ENCODE results near the gene NFAM1.

NFAM1 gene

GRCh38 chr22:42439821-42440674, 7.8 kb upstream of the NFAM1 start:
- H3K4me3 ChIP-seq (ENCODE audit: low read depth, low read length) = no peak overlapping the region

- no peak overlapping the region for H3K4me3 ChIP-seq (ENCODE audit: low read depth, low read length)
Measured at GRCh38 chr22:42439021-42439567, 6.9 kb upstream of the NFAM1 start.

- H3K4me3 ChIP-seq (ENCODE audit: low read depth, low read length) = peak overlapping the region; percentile 56
Measured at GRCh38 chr22:42438293-42438650, 6.1 kb upstream of the NFAM1 start.

DNA sequence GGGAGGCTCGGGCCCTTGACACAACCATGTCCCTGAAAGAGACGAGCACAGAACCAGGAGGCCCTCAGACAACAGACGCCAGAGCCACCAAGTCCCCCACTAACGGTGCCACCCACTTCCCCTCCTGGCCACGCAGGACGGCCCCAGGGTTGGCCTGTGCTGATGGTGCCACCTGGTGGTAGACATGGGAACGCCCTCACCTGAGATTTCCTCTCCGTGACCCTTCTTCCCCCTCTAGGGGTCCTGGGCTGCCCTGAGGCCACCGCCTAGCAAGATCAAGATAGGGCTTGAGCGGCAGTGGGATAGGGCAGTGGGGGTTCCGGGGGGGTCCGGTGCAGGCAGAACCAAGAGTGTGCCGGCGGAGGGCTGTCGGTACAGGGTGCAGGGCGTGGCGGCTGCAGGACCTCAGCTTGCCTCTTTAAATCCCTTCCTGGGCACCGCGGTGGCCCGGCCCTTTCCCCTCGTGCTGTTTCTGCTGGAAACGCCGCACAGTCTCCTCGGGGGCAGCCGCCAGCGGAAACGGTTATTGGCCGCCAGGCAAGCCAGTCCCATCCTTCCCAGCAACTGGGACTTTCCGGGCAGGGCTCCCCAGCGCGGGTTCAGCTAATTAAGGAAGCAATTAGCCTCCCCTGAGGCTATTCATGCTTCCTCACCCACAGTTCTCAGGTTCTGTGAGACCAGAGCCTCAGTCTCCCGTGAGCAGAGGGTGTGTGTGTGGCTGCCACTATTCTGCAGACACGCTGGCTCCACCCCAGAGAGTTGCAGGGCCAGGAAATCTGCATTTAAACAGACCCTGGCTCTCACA, 5.5 kb upstream of the NFAM1 start:
- H3K4me3 ChIP-seq (ENCODE audit: low read depth, low read length) = peak overlapping the region; percentile 56

DNA sequence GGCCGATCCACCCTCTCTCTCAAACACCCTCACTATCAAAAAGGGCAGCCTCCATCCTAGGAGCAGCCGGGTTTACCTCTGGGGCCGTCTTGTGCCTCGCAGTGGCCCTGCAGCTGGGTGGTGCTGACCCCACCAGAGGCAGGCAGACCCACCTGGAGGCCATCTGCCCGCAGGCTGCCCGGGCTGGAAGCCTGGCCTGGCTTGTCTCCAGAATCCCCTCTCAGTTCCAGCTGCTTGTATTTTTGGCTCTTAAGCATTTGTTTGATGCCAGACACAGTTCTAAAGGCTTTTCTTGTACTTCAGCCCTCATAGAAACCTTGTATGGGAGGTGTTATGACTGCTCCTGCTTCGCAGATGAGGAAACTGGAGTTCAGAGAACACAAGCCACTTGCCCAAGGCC, 4.2 kb upstream of the NFAM1 start:
- no peak overlapping the region for H3K4me3 ChIP-seq (ENCODE audit: low read depth, low read length)

- no peak overlapping the region for H3K4me3 ChIP-seq (ENCODE audit: low read depth, low read length)
Measured at GRCh38 chr22:42434748-42435425, 2.7 kb upstream of the NFAM1 start.

DNA sequence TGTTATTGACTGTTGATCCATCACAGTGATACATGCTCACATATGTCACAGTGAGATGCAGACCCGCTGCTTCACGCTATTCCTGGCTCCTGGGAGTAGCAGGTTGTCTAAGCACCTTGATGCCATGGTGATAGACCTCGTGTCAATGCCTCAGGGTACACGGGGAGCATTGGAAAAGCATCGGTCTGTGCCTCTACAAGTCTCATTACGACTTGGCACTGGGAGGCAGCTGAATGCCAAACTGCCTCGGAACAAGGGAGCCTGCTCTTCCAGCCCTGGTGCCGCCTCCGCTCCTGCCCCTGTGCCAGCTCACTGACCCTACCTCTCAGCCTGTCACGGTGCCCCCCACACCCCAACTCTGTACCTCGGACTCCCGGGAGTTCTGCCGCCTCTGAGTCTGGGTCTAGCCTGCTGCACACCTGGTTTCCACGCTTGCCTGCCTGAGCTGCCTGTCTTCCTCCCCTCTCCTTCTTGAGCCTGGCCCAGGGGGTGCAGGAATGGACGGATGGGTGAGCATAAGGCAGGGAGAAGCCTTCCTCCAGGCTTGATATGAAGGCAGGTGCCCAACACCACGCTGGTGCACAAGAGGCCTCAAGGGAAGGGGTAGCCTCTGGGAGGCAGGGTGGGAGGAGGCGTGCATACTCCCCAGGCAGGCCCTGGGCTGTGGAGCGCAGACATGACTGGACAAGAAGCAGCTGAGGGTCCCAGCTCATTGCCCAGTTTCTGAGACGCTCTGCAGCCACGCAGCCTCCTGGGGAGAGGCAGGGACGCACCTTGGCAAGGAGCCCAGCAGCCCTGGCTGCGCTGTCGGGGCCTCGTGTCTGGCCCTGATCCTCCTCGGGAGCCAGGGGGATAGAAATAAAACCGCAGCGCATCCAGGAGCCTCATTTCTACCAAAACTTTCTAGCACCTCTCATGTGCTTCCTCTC, 1.8 kb upstream of the NFAM1 start:
- no peak overlapping the region for H3K4me3 ChIP-seq (ENCODE audit: low read depth, low read length)

DNA sequence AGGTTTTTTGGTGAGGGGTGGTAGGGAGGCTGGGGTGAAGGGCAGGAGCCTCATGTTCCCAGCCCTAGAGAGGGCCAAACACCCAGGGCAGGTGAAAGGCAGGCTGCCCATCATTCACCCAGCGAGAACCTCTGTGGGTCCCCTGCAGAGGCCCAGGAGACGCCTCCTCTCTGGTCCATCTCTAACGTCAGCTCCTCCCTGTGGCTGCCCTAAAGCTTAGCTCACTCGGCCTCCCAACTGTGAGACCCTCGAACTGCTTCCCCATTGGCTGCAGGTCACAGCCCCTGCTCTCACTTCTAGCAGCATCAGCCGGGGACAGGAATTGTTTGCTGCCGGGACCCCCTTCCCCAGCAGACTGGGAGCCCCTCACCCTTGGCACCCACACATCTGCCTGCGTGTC, 615 bp upstream of the NFAM1 start:
- no peak overlapping the region for H3K4me3 ChIP-seq (ENCODE audit: low read depth, low read length)

GRCh38 chr22:42431401-42432019, 693 bp downstream of the NFAM1 start:
- H3K4me3 ChIP-seq (ENCODE audit: low read depth, low read length) = no peak overlapping the region

DNA sequence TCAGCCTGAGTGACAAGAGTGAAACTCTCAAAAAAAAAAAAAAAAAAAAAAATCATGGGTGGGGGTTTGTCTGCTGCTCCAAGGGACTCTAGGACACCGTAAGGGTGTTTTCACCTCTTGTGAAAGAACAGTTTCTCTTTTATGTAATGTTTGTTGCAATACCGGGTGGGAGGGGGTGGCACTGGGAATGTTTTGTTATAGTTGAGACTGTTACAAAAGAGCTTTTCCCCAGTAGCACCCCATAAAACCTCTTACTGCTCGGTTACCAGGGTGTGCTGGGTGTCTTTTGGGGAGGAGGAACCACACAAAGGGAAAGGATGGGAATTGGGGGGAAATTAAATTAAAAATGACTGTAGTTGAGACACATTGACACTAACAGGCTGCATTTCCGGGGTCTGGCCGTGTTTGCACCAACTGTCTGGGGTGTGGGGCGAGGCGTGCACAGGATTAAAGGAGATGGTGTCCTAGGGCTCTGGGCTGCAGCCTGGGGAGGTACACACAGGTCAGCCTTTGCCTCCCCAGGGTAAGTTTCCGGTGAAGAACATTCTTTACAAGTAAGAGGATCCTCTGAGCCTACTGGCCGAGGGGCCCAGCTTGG, 1.6 kb downstream of the NFAM1 start:
- H3K4me3 ChIP-seq (ENCODE audit: low read depth, low read length) = no peak overlapping the region

DNA sequence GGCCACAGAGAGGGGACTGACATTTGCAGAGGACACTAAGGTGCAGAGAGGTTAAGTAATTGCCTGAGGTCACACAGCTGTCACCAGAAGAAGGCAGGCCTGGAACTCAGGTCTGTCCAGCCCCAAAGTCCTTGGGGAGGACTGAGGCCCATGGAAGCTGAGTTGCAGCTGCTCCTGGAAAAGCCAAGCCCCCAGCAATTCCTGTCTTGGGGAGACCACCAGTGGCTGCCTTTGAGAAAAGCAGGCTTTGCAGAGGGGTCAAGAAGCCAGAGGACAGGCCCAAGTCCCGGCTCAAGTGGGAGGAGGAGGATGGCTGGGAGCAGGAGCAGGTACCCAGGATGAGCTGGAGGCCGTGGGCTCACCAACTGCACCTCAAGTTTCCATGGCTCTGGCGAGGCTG, 3.4 kb downstream of the NFAM1 start:
- no peak overlapping the region for H3K4me3 ChIP-seq (ENCODE audit: low read depth, low read length)

GRCh38 chr22:42428025-42428424, 4.2 kb downstream of the NFAM1 start:
- H3K4me3 ChIP-seq (ENCODE audit: low read depth, low read length) = no peak overlapping the region

- H3K4me3 ChIP-seq (ENCODE audit: low read depth, low read length) = no peak overlapping the region
Measured at GRCh38 chr22:42427167-42427566, 5.0 kb downstream of the NFAM1 start.

GRCh38 chr22:42425989-42426355, 6.2 kb downstream of the NFAM1 start:
- H3K4me3 ChIP-seq (ENCODE audit: low read depth, low read length) = no peak overlapping the region

- H3K4me3 ChIP-seq (ENCODE audit: low read depth, low read length) = no peak overlapping the region
Measured at GRCh38 chr22:42425337-42425988, 6.7 kb downstream of the NFAM1 start.

- no peak overlapping the region for H3K4me3 ChIP-seq (ENCODE audit: low read depth, low read length)
Measured at GRCh38 chr22:42419243-42419881, 12.8 kb downstream of the NFAM1 start.

DNA sequence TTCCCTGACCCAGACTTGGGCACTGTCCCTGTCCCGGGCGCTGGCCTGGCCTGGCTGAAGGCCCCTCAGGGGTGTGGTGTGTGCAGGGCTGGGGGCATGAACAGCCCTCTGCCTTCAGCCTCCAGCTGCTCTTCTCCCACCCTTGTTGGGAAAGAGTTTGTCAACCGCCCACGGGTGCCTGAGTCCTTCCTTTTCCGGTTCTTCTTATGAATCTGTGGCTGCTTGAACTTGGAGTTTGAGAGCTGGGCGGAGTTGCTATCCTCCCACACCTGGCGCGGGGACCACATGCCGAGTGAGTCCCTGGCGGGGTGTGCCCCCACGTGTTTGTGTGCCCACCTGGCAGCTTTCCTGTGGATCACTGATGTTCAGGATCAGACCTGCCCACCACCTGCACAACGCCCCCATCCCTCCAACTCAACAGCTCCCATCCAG, 13.4 kb downstream of the NFAM1 start:
- no peak overlapping the region for H3K4me3 ChIP-seq (ENCODE audit: low read depth, low read length)

- no peak overlapping the region for H3K4me3 ChIP-seq (ENCODE audit: low read depth, low read length)
Measured at GRCh38 chr22:42417645-42418305, 14.4 kb downstream of the NFAM1 start.
